ENCODE measurements around the gene OTULIN.

Gene OTULIN

DNA sequence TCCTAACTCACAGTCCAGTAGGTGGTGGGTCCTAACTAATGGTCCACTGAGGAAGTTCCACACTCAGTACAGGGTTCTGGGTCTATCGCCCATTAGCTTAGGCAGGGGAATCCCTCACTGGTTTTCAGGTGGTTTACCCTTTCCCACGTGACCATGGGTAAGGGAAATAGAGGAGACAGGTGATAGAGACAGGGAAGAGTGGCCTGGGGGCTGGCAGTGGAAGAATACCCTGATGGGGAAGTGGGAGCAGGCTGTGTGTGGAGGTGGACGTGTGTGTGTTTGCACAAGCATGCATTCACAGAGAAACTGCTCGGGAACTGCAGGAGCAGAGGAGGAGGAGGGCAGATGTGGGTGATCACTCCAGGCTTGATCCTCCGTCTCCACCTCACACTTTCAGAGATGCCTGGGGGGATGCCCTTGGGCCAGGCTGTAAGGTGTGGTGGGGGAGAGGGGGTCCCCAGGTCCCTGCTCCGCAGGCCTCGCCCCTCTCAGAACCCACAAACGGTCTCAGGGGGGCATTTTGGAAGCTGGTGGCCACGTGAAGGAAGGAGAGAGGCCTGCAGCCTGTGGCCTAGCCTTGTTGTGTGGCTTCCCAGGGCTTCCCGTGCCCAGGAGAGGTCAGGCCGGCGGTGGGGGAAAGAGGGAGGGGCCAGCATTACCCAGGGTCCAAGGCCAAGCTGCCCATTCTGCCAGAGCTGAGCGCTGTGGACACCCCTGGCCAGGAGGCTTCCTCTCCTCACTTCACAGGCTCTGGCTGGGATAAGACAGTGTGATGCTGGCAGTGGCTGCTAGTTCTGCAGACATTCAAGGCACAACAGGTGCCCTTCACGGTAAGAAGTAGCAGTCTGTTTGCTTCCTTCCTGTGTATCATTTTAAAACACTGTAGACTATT, 80.0 kb downstream of the OTULIN start:
- DNase-seq: no peak

DNA sequence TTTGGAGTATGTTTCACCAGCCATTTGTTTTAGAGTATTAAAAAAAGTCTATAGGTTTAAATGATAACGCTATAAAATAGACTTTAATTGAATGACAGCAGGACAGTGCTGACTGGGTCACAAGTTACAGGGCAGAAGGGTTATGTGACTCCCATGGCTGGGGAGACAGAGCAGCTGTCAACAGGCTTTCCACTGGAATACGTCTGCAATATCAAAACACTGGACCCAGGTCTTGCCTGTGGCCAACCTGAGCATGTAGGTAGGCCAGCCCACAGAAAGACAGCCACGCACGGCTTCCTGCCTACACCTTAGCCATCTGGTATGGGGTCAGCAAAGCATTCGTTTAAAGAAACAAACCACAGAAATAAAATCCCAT, 80.7 kb downstream of the OTULIN start:
- DNase-seq: no peak

DNA sequence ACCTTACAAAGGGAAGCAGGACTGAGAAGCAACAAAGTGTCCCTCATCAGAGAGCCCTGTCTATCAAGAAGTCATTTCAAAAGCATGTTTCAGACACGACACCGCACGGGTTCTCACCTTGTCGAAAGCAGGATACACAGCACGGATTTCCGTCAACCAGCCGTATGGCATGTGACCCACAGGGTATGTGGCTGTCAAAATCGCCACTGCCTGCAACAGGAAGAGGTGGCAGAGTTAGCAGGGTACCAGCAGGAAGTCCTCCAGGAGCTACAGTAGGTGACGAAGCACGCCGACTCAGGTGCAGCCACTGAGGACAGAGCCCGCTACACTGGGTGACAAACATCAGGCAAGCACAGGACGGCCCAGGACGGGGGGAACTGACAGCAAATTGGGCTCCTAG, 81.2 kb downstream of the OTULIN start:
- peak; percentile 11 for DNase-seq

DNA sequence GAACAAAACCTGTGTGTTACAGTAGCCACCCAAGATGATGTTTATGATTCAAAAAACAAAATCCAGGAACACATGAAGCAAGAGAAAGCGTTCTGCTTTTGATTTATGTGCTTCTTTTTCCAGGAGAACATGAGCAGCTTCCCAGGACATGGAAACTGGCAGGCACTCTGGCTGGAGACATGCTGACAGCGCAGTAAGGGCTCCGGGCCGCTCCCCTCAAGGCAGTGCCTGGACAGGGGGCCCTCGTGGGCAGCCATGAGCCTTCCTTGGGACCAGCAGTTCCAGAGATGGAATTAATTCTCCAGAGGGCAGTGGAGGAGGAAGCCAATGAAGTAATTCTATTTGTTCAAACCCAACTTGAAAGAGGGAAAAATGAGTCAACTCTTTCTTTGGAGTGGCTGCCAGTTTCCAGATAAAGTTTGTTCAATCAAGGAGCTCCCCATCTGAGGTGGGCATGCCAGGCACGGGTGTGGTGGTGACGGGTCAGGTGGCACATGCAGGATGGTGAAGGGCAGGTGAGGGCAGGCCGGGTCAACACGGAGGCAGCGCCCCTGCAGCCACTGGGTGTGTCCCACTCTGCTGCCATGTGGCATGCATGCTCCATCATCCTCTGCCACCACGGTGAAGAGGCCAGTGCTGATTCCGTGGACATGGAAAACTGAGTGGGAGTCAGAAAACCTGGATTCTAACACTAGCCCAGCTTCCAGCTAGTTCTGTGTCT, 83.8 kb downstream of the OTULIN start:
- DNase-seq: no peak
